Measurements from ENCODE around the gene ISM1.

- TF ChIP-seq CTCF (IDR thresholded peaks at IDR 0.05) = no peak
- no peak for TF ChIP-seq POLR2A (IDR thresholded peaks at IDR 0.05; ENCODE audit: low read depth)
- TF ChIP-seq EP300 (IDR thresholded peaks at IDR 0.05) = no peak
Observed at GRCh38 chr20:13274275-13274861, 53.3 kb downstream of the ISM1 start.

All from esophagus muscularis mucosa (tissue), 4 donors.